SK-N-SH (cell line): ENCODE data around the gene PPA2.

ENCODE experiments used
- CHD2 ChIP-seq: fragments of 150-350 bp; IDR thresholded peaks from 2 replicates; pipeline ENCODE4 v1.6.1; 2018; ENCODE audit warnings: low read length; ENCODE audit not compliant: partially characterized antibody
- JUND ChIP-seq: IDR thresholded peaks from 2 replicates; pipeline ENCODE4 v1.4.0; 2012
- POLR2AphosphoS5 ChIP-seq: IDR thresholded peaks from 2 replicates; pipeline ENCODE4 v1.6.1; 2012; ENCODE audit warnings: low read depth, low read length
- RXRA ChIP-seq: IDR thresholded peaks from 2 replicates; pipeline ENCODE4 v1.4.0; 2012; ENCODE audit warnings: low read depth, mild to moderate bottlenecking, borderline replicate concordance
- TAF1 ChIP-seq: IDR thresholded peaks from 2 replicates; pipeline ENCODE4 v1.6.1; 2012; ENCODE audit warnings: low read depth, mild to moderate bottlenecking, low read length, moderate library complexity, borderline replicate concordance
- TCF12 ChIP-seq: IDR thresholded peaks from 2 replicates; pipeline ENCODE4 v1.4.0; 2012
- TEAD4 ChIP-seq: IDR thresholded peaks from 2 replicates; pipeline ENCODE4 v1.4.0; 2012; ENCODE audit warnings: mild to moderate bottlenecking, borderline replicate concordance; ENCODE audit not compliant: insufficient read depth
- TF ChIP-seq, protein P1 (sequence below): fragments of 200-600 bp; sonication (generic); IDR thresholded peaks from 2 replicates; pipeline ENCODE4 v1.6.1; 2017; ENCODE audit warnings: antibody characterized with exemption, mild to moderate bottlenecking, moderate library complexity

GRCh38 chr4:105400901-105401677 lies 72.8 kb downstream of the PPA2 start:
- no peak for TF ChIP-seq TCF12
- TF ChIP-seq, protein P1, sequence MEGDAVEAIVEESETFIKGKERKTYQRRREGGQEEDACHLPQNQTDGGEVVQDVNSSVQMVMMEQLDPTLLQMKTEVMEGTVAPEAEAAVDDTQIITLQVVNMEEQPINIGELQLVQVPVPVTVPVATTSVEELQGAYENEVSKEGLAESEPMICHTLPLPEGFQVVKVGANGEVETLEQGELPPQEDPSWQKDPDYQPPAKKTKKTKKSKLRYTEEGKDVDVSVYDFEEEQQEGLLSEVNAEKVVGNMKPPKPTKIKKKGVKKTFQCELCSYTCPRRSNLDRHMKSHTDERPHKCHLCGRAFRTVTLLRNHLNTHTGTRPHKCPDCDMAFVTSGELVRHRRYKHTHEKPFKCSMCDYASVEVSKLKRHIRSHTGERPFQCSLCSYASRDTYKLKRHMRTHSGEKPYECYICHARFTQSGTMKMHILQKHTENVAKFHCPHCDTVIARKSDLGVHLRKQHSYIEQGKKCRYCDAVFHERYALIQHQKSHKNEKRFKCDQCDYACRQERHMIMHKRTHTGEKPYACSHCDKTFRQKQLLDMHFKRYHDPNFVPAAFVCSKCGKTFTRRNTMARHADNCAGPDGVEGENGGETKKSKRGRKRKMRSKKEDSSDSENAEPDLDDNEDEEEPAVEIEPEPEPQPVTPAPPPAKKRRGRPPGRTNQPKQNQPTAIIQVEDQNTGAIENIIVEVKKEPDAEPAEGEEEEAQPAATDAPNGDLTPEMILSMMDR, result no peak
- TF ChIP-seq JUND, result no peak
- TF ChIP-seq POLR2AphosphoS5, result no peak
- no peak for TF ChIP-seq CHD2
- TF ChIP-seq TAF1, result no peak
- no peak for TF ChIP-seq RXRA
- TF ChIP-seq TEAD4, result no peak
